HG02798 (cell line): ENCODE data around the gene RNF34.
"Not testable (repeated sequence)": the region's sequence is repeated elsewhere in the genome, so short reads cannot be mapped to it uniquely, and the experiment has no call there.

Experiments
- ATAC-seq: cut with Tn5 transposase; IDR thresholded peaks from one replicate; pipeline ENCODE4 v1.9.1; 2021; ENCODE audit warnings: mild to moderate bottlenecking; ENCODE audit not compliant: unreplicated experiment, poor library complexity

Gene RNF34

GRCh38 chr12:121384891-121385290 is 15.0 kb upstream of the RNF34 start:
- ATAC-seq, result not testable (repeated sequence)

- no peak for ATAC-seq
Measured at GRCh38 chr12:121388421-121388981, 11.4 kb upstream of the RNF34 start.

GRCh38 chr12:121390856-121391255 is 9.1 kb upstream of the RNF34 start:
- ATAC-seq, result no peak

GRCh38 chr12:121391619-121392324 is 8.1 kb upstream of the RNF34 start:
- peak; percentile 41 for ATAC-seq

DNA sequence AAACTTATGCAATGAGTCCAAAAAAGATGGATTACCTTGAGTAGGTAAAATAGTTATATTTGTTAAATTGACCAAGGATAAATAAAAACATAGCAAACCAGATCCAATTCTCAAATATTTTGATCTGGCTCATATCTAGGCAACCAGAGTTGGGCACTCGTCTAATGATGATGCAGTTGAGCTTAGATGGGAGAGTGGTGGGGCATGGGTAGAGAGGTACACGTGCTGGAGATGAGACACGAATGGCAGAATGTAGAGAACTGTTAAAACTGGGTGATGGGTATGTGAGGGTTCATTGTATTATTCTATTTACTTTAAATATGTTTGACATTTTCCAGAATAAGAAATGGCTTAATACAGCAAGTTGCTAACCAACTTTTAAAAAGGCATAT is 7.6 kb upstream of the RNF34 start:
- no peak for ATAC-seq

GRCh38 chr12:121397521-121397920 is 2.4 kb upstream of the RNF34 start:
- no peak for ATAC-seq

DNA sequence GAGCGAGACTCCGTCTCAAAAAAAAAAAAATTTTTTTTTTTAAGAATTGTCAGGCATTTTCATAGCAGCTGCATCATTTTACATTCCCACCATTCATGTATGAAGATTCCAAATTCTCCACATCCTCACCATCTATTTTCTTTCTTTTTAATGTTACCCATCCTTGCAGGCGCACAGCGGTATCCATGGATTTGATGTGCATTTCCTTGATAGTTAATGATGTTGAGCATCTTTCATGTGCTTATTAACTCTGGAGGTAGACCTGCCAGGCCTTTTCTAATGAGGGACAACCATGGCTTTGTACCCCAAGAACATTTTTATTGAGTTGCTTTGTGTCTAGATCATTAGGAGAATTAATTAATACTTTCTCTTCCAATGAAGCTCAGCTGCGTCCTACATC is 1.6 kb upstream of the RNF34 start:
- no peak for ATAC-seq

GRCh38 chr12:121400332-121401139 is 618 bp downstream of the RNF34 start:
- ATAC-seq, result peak; percentile 33

- no peak for ATAC-seq
Measured at GRCh38 chr12:121403721-121404120, 3.8 kb downstream of the RNF34 start.

DNA sequence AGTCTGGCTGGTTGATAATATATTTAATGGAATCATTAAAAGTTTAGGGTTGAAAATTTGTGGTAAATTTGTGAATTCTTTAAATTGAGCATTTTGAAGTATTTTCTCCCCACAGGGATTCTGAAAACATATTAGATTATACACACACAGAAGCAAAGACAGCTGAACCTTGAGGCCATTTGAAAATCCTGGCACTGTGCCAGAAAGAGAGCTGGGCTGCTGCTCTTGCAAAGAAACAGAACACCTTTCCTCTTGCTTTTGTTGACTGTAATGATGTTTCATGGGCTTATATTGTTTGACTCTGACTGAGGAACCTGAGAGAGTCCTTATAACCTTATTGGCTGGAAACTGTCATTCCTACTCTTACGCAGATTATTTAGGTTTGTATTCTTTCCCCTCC is 4.8 kb downstream of the RNF34 start:
- ATAC-seq, result no peak

DNA sequence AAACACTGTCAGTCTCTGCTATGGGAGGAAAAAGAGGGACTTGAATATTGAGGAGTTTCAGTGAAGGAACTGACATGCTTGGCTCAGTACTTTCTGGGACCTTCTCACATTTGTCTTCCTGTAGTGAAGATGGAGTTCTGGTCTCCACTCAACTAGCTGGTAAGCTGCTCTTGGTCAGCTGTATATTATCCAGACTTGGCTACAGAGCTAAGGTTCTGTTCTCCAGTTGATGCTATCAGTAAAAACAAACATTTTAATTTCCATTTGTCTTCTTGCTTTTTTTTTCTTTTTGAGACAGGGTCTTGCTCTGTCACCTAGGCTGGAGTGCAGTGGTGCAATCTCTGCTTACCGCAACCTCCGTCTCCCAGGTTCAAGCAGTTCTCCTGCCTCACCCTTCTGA is 5.3 kb downstream of the RNF34 start:
- ATAC-seq, result no peak

DNA sequence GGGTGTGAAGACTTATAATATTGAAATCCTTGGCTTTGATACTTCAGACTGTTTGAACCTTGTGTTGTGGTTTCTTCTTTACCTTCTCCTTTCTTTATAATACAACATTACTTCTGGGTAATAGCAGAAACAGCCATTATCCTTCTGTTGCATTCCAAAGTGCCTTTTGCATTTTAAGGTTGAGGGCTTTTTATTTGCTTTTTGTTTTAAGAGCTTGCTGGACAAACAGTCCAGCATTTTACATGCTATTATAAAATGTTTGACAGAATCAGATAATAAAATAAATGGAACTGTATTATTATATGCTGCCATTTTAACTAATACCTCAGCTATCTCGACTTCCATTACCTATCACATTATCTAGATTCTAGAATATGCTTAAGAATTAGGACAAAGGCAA is 14.0 kb downstream of the RNF34 start:
- no peak for ATAC-seq

DNA sequence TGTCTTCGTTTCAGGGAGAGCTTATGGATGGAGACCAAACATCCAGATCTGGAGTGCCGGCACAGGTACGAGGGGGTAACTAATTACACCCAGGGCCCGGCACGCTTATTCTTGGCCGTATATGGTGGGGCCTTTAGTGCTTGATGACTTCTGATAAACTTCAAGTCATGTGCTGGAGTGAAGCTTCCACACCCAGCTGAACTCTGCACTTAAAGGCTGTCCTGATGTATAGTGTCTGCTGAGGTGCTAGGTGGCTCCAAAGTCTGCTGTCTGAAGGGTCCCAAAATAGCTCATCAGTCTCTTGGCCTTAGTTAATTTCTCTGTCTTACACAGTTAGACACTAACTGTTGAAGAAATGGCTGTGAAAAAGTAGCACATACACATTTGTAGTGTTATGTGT is 17.9 kb downstream of the RNF34 start:
- no peak for ATAC-seq

- ATAC-seq, result no peak
Measured at GRCh38 chr12:121420109-121420508, 20.2 kb downstream of the RNF34 start.

DNA sequence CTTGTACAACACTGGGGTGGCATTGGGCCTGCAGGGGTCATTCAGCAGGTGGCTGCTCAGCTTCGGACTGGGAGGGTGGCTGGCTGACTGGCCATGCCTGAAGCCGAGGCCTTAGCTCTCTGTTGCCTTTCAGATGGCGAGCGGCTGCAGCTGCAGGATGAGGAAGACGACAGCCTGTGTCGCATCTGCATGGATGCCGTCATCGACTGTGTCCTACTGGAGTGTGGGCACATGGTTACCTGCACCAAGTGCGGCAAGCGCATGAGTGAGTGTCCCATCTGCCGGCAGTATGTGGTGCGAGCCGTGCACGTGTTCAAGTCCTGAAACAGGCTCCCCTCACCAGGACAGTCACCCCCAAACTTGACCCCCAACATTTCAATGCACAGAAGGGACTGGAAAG is 23.3 kb downstream of the RNF34 start:
- ATAC-seq, result no peak

DNA sequence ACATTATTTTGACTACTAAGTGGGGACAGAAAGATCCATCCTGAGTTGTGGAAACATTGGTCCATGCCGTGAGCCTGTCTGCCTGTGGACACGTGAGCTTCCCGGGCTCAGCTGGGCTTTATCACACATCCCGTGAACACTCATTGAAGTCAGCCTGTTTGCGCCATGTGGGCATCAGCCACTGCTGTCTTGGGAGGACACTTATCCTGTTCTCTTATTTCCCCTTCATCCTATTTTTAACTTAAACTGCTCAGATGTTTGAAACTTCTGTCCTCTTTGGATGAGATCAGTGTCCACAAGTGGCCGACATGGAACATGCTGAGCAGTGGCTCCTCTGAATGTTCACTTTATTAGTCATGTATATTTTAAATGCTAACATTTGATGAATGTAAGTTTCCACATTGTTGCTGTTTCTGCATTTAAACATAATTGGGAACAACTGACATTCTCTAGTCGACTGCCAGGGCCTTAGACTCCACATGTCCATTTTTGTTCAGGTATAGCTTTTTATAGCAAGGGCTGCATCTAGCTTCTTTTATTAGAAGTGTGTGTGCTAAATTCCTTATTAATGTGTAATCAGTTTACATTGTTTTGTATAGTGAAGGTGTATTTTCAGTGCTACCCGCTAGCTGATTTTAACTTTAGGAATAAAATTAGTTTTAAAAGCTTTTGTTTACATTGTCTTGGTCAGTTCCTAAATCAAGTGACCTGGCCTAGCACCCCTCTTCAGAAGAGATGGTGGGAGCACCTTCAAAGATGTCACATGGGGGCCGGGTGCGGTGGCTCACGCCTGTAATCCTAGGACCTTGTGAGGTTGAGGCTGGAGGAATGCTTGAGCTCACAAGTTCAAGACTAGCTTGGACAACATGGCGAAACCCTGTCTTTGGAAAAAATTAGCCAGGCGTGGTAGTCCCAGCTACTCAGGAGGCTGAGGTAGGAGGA is 24.0 kb downstream of the RNF34 start:
- ATAC-seq, result no peak

GRCh38 chr12:121424624-121424975 is 24.7 kb downstream of the RNF34 start:
- no peak for ATAC-seq

DNA sequence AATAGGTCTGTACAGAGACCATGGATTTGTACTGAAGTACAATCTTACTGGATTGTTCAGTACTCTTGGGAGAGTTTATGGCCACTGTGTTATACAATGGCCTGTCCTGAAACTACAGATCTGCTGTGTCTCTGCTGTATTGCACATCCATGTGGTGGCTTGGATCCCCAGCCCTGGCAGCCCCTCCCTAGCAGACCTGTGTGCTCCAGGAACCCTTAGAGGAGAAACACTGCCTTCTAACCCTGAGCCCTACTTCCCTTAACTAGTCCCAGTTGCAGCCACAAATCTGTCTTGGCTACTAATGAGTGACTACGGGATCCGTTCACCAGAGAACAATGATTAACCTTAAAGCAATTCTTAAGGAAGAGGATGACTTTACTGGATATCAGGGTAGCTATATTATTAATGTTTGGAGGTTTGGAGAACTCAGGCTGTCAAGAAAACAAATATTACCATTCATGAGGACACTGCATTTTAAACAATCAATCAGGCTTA is 27.7 kb downstream of the RNF34 start:
- no peak for ATAC-seq

- no peak for ATAC-seq
Measured at GRCh38 chr12:121428883-121429282, 29.0 kb downstream of the RNF34 start.

- ATAC-seq, result no peak
Measured at GRCh38 chr12:121430833-121431415, 31.0 kb downstream of the RNF34 start.
